Neural cell (in vitro differentiated cells): ENCODE data around the gene TRIO. TPM values are rescaled to one million over a fixed set of nuclear protein-coding genes. Genes with fewer than 3 reads are reported as not detected.

Experiments
- H2AFZ ChIP-seq: fragments of 200-600, 300-800 bp; sonication (generic), shearing (Covaris generic); 2 replicates; pipeline ENCODE4 v1.6.0; 2014; ENCODE audit warnings: low read depth, mild to moderate bottlenecking, antibody characterized with exemption, low read length, moderate library complexity
- H3F3A ChIP-seq: fragments of 200-600 bp; shearing (Covaris generic); 2 replicates; pipeline ENCODE4 v1.6.1; 2016; ENCODE audit warnings: mild to moderate bottlenecking, moderate library complexity, mixed read lengths, antibody characterized with exemption, low read length; ENCODE audit not compliant: insufficient read depth, poor library complexity, severe bottlenecking
- H3K27ac ChIP-seq: fragments of 200-600, 300-800 bp; sonication (generic), shearing (Covaris generic); 2 replicates; pipeline ENCODE4 v1.5.1; 2014; ENCODE audit warnings: mild to moderate bottlenecking, low read length, moderate library complexity
- H3K27me3 ChIP-seq: fragments of 300-800, 200-600 bp; sonication (generic), shearing (Covaris generic); 2 replicates; pipeline ENCODE4 v1.6.0; 2014; ENCODE audit warnings: mild to moderate bottlenecking, low read depth, low read length, moderate library complexity; ENCODE audit not compliant: insufficient read depth
- H3K36me3 ChIP-seq: fragments of 300-800, 200-600 bp; sonication (generic), shearing (Covaris generic); 2 replicates; pipeline ENCODE4 v1.5.1; 2014; ENCODE audit warnings: mild to moderate bottlenecking, antibody characterized with exemption, low read length, moderate library complexity; ENCODE audit not compliant: insufficient read depth
- H3K4me2 ChIP-seq: fragments of 300-800, 200-600 bp; sonication (generic), shearing (Covaris generic); 2 replicates; pipeline ENCODE4 v1.6.0; 2014; ENCODE audit warnings: mild to moderate bottlenecking, low read length
- H3K4me3 ChIP-seq: fragments of 300-800, 200-600 bp; sonication (generic), shearing (Covaris generic); 2 replicates; pipeline ENCODE4 v1.5.1; 2014; ENCODE audit warnings: mild to moderate bottlenecking, low read length, moderate library complexity
- H3K79me2 ChIP-seq: fragments of 200-600 bp; shearing (Covaris generic); replicated peaks from 2 replicates; pipeline ENCODE4 v1.6.0; 2014; ENCODE audit warnings: mild to moderate bottlenecking, low read length, moderate library complexity; ENCODE audit not compliant: insufficient read depth
- H3K9ac ChIP-seq: fragments of 300-800, 200-600 bp; sonication (generic), shearing (Covaris generic); 2 replicates; pipeline ENCODE4 v1.6.1; 2016; ENCODE audit warnings: mild to moderate bottlenecking, low read length, mixed read lengths
- H3K9me2 ChIP-seq: fragments of 200-600 bp; shearing (Covaris generic); 2 replicates; pipeline ENCODE4 v1.6.1; 2016; ENCODE audit warnings: mild to moderate bottlenecking, low read length, mixed read lengths; ENCODE audit not compliant: insufficient read depth
- H3K9me3 ChIP-seq: fragments of 200-600, 300-800 bp; sonication (generic), shearing (Covaris generic); 2 replicates; pipeline ENCODE4 v1.6.1; 2016; ENCODE audit warnings: mild to moderate bottlenecking, mixed run types, low read length, moderate library complexity, mixed read lengths
- H4K20me1 ChIP-seq: fragments of 200-600 bp; shearing (Covaris generic); 2 replicates; pipeline ENCODE4 v1.6.1; 2016; ENCODE audit warnings: mild to moderate bottlenecking, mixed run types; ENCODE audit not compliant: insufficient read depth
- CTCF ChIP-seq: fragments of 450-650 bp; IDR thresholded peaks from 2 replicates; pipeline ENCODE4 v1.5.1; 2014; ENCODE audit warnings: antibody characterized with exemption, mild to moderate bottlenecking, moderate library complexity; ENCODE audit not compliant: poor library complexity, severe bottlenecking
- EP300 ChIP-seq: fragments of 450-650 bp; conservative IDR thresholded peaks from 2 replicates; pipeline ENCODE4 v1.6.1; 2014; ENCODE audit warnings: antibody characterized with exemption, mild to moderate bottlenecking, moderate library complexity; ENCODE audit not compliant: poor library complexity, severe bottlenecking
- EZH2 ChIP-seq: fragments of 200-600, 300-800 bp; shearing (Covaris generic), sonication (generic); IDR thresholded peaks from 2 replicates; pipeline ENCODE4 v1.6.1; 2014; ENCODE audit warnings: antibody characterized with exemption, low read length, borderline replicate concordance, mild to moderate bottlenecking; ENCODE audit not compliant: insufficient read depth, poor library complexity, severe bottlenecking
- MXI1 ChIP-seq: fragments of 450-650 bp; conservative IDR thresholded peaks from 2 replicates; pipeline ENCODE4 v1.6.1; 2014; ENCODE audit warnings: antibody characterized with exemption, mild to moderate bottlenecking; ENCODE audit not compliant: poor library complexity, severe bottlenecking
- POLR2AphosphoS5 ChIP-seq: IDR thresholded peaks from 2 replicates; pipeline ENCODE4 v1.6.1; 2012
- RAD21 ChIP-seq: fragments of 450-650 bp; conservative IDR thresholded peaks from 2 replicates; pipeline ENCODE4 v1.6.1; 2014; ENCODE audit warnings: antibody characterized with exemption, mild to moderate bottlenecking, moderate library complexity
- REST ChIP-seq: IDR thresholded peaks from 2 replicates; pipeline ENCODE4 v1.6.1; 2012; ENCODE audit warnings: borderline replicate concordance
- SMC3 ChIP-seq: fragments of 450-650 bp; conservative IDR thresholded peaks from 2 replicates; pipeline ENCODE4 v1.6.1; 2014; ENCODE audit warnings: antibody characterized with exemption, mild to moderate bottlenecking, moderate library complexity; ENCODE audit not compliant: poor library complexity
- TAF1 ChIP-seq: IDR thresholded peaks from 2 replicates; pipeline ENCODE4 v1.6.1; 2012; ENCODE audit warnings: low read depth
- polyA plus RNA-seq: library from polyadenylated mRNA; depleted of rRNA; stranded (reverse); fragments of >200 nt; gene quantifications from 2 replicates; pipeline ENCODE4 v1.2.3, GENCODE V29; 2014

The TRIO gene
- polyA plus RNA-seq, 1 donor from 2014 or later, result 168 TPM

- no peak overlapping the region for H3K9ac ChIP-seq
- no peaks in the 10 kb centered on the region for H4K20me1 ChIP-seq
- TF ChIP-seq EZH2 (no peak), RAD21 (no peak)
- no peak overlapping the region for H3K4me3 ChIP-seq
- no peaks in the 10 kb centered on the region for H3F3A ChIP-seq
- peaks cover 96% of the 10 kb centered on the region for H3K79me2 ChIP-seq
- no peak overlapping the region for H3K27ac ChIP-seq
- no peak overlapping the region for H2AFZ ChIP-seq
- no peaks in the 10 kb centered on the region for H3K36me3 ChIP-seq
- no peaks in the 10 kb centered on the region for H3K9me2 ChIP-seq
- H3K9me3 ChIP-seq, result no peaks in the 10 kb centered on the region
- H3K27me3 ChIP-seq, result no peaks in the 10 kb centered on the region
- no peak overlapping the region for H3K4me2 ChIP-seq
Measured at GRCh38 chr5:14234204-14234603, 91.1 kb downstream of the TRIO start.

GRCh38 chr5:14235872-14236271 is 92.7 kb downstream of the TRIO start:
- peaks cover 96% of the 10 kb centered on the region for H3K79me2 ChIP-seq
- no peaks in the 10 kb centered on the region for H4K20me1 ChIP-seq
- no peak overlapping the region for H3K27ac ChIP-seq

More at GRCh38 chr5:14235872-14236271, 92.7 kb downstream of the TRIO start:
- no peak overlapping the region for H3K9ac ChIP-seq
- TF ChIP-seq REST, result no peak
- TF ChIP-seq EZH2, result no peak
- no peak for TF ChIP-seq CTCF
- no peak for TF ChIP-seq SMC3
- TF ChIP-seq EP300, result no peak
- no peak for TF ChIP-seq TAF1
- TF ChIP-seq POLR2AphosphoS5, result no peak
- TF ChIP-seq MXI1, result no peak
- no peak for TF ChIP-seq RAD21
- H3K4me2 ChIP-seq, result no peak overlapping the region
- H3K9me2 ChIP-seq, result no peaks in the 10 kb centered on the region
- H2AFZ ChIP-seq, result no peak overlapping the region
- no peaks in the 10 kb centered on the region for H3K9me3 ChIP-seq
- no peaks in the 10 kb centered on the region for H3K36me3 ChIP-seq
- no peaks in the 10 kb centered on the region for H3F3A ChIP-seq
- H3K4me3 ChIP-seq, result no peak overlapping the region
- H3K27me3 ChIP-seq, result no peaks in the 10 kb centered on the region
